Upper lobe of left lung (tissue), 6 donors: ENCODE results near the gene CPO. TPM values are rescaled to one million over a fixed set of nuclear protein-coding genes. Genes with fewer than 3 reads are reported as not detected.
"Not testable (repeated sequence)": the region's sequence is repeated elsewhere in the genome, so short reads cannot be mapped to it uniquely, and the experiment has no call there.

Experiments
- ATAC-seq, 2 donors: fragments of 200-7000 bp; cut with Tn5 transposase; one replicate each; pipeline ENCODE4 v1.9.1; 2022; ENCODE audit warnings: mild to moderate bottlenecking in 2 of 2, moderate library complexity in 2 of 2; ENCODE audit not compliant: low FRiP score in 2 of 2
- DNase-seq, 2 donors: peaks; one replicate each; pipeline ENCODE4 v3.0.0-alpha.2; 2019 to 2020
- H3K27ac ChIP-seq, 4 donors: fragments of 200-600 bp; sonication (generic); one replicate each; pipeline ENCODE4 v1.5.1; 2016 to 2019
- H3K27me3 ChIP-seq, 4 donors: fragments of 200-600 bp; sonication (generic); one replicate each; pipeline ENCODE4 v1.5.1; 2017 to 2019
- H3K36me3 ChIP-seq, 4 donors: fragments of 200-600 bp; sonication (generic); one replicate each; pipeline ENCODE4 v1.5.1; 2016 to 2019
- H3K4me1 ChIP-seq, 4 donors: fragments of 200-600 bp; sonication (generic); one replicate each; pipeline ENCODE4 v1.5.1; 2018 to 2019
- H3K4me3 ChIP-seq, 4 donors: fragments of 200-600 bp; sonication (generic); one replicate each; pipeline ENCODE4 v1.5.1; 2017 to 2019; ENCODE audit warnings: mild to moderate bottlenecking in 2 of 4, moderate library complexity in 1 of 4
- H3K9me3 ChIP-seq, 4 donors: fragments of 200-600 bp; sonication (generic); one replicate each; pipeline ENCODE4 v1.5.1; 2018 to 2019
- EP300 ChIP-seq, 4 donors: sonication (generic); formaldehyde crosslinking; IDR thresholded peaks; one replicate each; pipeline ENCODE4 v1.5.1; 2017; ENCODE audit warnings: antibody characterized with exemption in 4 of 4, control low read depth in 2 of 4
- POLR2A ChIP-seq, 4 donors: fragments of 450-650 bp; IDR thresholded peaks; one replicate each; pipeline ENCODE4 v1.5.1; 2016 to 2017; ENCODE audit warnings: antibody characterized with exemption in 4 of 4, mild to moderate bottlenecking in 2 of 4
- POLR2AphosphoS5 ChIP-seq, 2 donors: sonication (generic); formaldehyde crosslinking; IDR thresholded peaks; one replicate each; pipeline ENCODE4 v1.5.1; 2017; ENCODE audit warnings: antibody characterized with exemption in 2 of 2
- WGBS, 2 donors: methylation state at CpG; one replicate each; pipeline ENCODE4 v1.1.5; 2017 to 2018; 5-methylcytosine and 5-hydroxymethylcytosine counted together
- total RNA-seq, 6 donors: library from RNA; depleted of rRNA in 4 of 6; stranded (reverse); fragments of >200 nt in 4 of 6; gene quantifications; one replicate each; pipeline versions ENCODE4 v1.1.0 to v1.2.1, GENCODE V29; 2016 to 2021
- TF ChIP-seq, protein P1 (sequence below), 6 experiments: fragments of 450-650 bp in 4 of 6; fragments of 200-600 bp in 2 of 6; sonication (generic) in 2 of 6; IDR thresholded peaks; one replicate each; pipeline ENCODE4 v1.5.1; 2016 to 2019; ENCODE audit warnings: antibody characterized with exemption in 6 of 6
- donor health status: DM: no; HTN: no; CAD: no; lungs with moderate emphysema.
- donor health status: DM: no; HTN: yes; CAD: no; lungs with severe emphysema.

Gene CPO
- total RNA-seq, 6 donors from 2014 or later: not detected

DNA sequence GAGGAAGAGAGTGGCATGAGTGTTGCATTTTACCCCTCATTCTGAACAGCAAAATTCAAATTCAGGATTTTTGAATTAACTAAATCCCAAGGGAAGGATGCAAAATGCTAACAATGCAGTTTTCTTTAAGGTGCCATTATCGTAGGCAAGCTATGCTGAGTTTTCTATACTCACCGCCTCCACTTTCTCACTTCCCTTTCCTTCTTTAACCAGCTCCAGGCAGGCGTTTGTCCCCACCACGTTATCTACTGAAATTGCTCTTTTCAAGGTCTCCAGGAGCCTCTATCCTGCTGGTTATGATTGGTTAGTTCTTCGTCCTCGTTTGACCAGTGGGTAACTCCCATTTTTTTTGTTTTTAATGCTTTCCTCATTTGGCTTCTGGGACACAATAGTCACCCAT is 1.8 kb upstream of the CPO start:
- DNase-seq: no peak
- Histone ChIP-seq H3K4me1 (no peaks in the 10 kb centered on the region), H3K9me3 (no peaks in the 10 kb centered on the region), H3K27ac (no peak overlapping the region), H3K36me3 (no peaks in the 10 kb centered on the region), H3K4me3 (no peak overlapping the region), H3K27me3 (no peaks in the 10 kb centered on the region)
- no peak for ATAC-seq
- TF ChIP-seq POLR2AphosphoS5 (IDR thresholded peaks at IDR 0.05) (no peak), EP300 (IDR thresholded peaks at IDR 0.05) (no peak), POLR2A (IDR thresholded peaks at IDR 0.05) (no peak)
- TF ChIP-seq, protein P1, sequence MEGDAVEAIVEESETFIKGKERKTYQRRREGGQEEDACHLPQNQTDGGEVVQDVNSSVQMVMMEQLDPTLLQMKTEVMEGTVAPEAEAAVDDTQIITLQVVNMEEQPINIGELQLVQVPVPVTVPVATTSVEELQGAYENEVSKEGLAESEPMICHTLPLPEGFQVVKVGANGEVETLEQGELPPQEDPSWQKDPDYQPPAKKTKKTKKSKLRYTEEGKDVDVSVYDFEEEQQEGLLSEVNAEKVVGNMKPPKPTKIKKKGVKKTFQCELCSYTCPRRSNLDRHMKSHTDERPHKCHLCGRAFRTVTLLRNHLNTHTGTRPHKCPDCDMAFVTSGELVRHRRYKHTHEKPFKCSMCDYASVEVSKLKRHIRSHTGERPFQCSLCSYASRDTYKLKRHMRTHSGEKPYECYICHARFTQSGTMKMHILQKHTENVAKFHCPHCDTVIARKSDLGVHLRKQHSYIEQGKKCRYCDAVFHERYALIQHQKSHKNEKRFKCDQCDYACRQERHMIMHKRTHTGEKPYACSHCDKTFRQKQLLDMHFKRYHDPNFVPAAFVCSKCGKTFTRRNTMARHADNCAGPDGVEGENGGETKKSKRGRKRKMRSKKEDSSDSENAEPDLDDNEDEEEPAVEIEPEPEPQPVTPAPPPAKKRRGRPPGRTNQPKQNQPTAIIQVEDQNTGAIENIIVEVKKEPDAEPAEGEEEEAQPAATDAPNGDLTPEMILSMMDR (IDR thresholded peaks at IDR 0.05): no peak
- 75 to 84% methylated on average over 6 of the region's 6 CpGs for WGBS, 2 donors

DNA sequence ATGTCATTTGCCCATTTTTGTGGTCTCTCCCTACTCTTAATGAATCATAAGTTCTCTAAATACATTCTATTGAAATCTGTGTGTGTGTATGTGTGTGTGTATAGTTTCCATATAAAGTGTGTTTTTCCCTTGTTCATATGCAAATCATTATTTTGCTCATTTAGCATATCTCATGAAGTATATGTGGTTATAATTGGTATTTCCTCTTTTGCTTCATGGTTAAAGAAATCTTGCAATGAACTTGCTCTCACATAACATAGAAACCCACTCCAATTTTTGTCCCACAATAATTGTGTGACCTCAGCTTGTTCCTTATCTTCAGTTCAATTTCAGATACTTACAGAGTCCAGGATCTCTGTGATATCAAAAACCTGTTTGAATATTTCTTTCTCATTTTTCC is 1.2 kb downstream of the CPO start:
- no peak for ATAC-seq
- TF ChIP-seq POLR2A (IDR thresholded peaks at IDR 0.05) (no peak), POLR2AphosphoS5 (IDR thresholded peaks at IDR 0.05) (no peak), EP300 (IDR thresholded peaks at IDR 0.05) (no peak)
- TF ChIP-seq, protein P1 (IDR thresholded peaks at IDR 0.05): no peak

DNA sequence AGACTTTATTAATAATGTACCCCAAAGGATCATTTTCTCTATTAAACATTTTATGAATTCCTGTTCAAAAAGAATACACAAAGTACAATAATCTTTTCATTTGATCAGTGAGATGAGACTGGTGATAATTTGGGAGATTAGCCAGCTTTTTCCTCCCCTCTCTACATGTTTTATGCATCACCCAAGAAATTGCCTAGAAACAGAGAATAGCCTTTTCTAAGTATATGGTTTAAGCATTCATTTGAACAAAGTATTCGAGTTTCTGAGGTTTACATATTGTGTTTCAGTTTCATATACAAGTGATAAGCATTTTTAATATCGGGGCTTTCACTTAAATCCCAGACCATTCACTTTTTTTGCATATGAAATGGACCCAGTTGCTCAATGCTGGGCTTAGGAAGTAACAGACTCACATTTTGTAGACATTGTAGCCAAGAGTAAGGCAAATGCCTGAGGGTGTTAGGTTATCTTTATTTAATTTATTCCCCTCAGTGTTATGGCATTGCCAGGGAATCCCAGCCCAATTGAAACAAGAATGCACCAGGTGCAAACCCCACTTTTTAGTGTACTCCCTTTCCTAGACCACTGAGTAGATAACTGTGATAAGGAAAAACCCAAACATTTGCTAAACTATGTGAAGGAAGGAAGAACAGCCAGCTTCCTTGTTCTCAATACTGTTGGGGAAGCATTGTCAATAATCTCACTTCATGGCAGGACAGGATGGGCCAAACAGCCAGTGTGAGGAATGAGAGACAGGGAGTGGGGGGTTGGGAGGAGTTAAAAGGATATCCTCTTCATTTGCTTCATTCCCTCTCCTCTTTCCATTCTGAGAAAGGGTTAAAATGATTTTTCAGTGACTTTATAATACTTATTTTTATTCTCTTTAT is 3.5 kb downstream of the CPO start:
- no peak overlapping the region for H3K27ac ChIP-seq
- DNase-seq (no peak), ATAC-seq (no peak)
- H3K4me3 ChIP-seq: no peak overlapping the region
- no peak for TF ChIP-seq EP300 (IDR thresholded peaks at IDR 0.05)
- TF ChIP-seq, protein P1 (IDR thresholded peaks at IDR 0.05): no peak
- no peak for TF ChIP-seq POLR2A (IDR thresholded peaks at IDR 0.05)
- TF ChIP-seq POLR2AphosphoS5 (IDR thresholded peaks at IDR 0.05): no peak
- 64 to 76% methylated on average over 2 of the region's 2 CpGs for WGBS, 2 donors
- no peaks in the 10 kb centered on the region for H3K27me3 ChIP-seq
- no peaks in the 10 kb centered on the region for H3K4me1 ChIP-seq
- no peaks in the 10 kb centered on the region for H3K36me3 ChIP-seq
- no peaks in the 10 kb centered on the region for H3K9me3 ChIP-seq

More for the DNA sequence above, 1.2 kb downstream of the CPO start:
- no peaks in the 10 kb centered on the region for H3K36me3 ChIP-seq
- DNase-seq: no peak
- no peaks in the 10 kb centered on the region for H3K4me1 ChIP-seq
- H3K27me3 ChIP-seq: no peaks in the 10 kb centered on the region
- H3K4me3 ChIP-seq: no peak overlapping the region
- no peaks in the 10 kb centered on the region for H3K9me3 ChIP-seq
- no peak overlapping the region for H3K27ac ChIP-seq

DNA sequence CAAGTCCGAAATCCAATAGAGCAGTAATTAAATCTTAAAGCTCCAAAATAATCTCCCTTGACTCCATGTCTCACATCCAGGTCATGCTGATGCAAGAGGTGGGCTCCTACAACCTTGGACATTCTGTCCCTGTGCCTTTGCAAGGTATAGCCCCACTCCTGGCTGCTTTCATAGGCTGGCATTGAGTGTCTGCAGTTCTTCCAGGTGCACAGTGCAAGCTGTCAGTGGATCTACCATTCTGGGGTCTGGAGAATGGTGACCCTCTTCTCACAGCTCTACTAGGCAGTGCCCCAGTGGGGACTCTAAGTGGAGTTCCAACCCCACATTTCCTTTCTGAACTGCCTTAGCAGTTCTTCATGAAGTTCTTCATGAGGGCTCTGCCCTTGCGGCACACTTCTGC is 14.1 kb downstream of the CPO start:
- not testable (repeated sequence) for H3K4me1 ChIP-seq, H3K36me3 ChIP-seq, H3K9me3 ChIP-seq, ATAC-seq, H3K27me3 ChIP-seq, H3K4me3 ChIP-seq, H3K27ac ChIP-seq, DNase-seq
- 96% methylated on average over 2 of the region's 2 CpGs for WGBS, 2 donors

DNA sequence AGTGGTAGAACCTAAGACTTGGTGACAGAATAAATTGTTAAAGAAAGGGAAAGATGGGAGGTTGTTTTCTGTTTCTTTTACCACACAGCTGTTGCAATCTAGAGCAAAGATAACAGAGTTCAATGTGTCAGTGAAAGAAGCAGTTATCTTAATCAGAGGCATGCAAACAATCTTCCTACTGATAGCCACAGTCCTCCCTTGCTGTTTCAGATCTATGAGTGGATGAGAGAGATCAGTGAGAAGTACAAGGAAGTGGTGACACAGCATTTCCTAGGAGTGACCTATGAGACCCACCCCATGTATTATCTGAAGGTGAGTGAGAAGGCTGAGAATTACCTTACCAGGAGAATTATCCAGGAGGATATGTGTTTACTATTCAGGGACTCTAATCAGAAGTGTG is 15.9 kb downstream of the CPO start:
- TF ChIP-seq POLR2A (IDR thresholded peaks at IDR 0.05): no peak
- TF ChIP-seq, protein P1 (IDR thresholded peaks at IDR 0.05): no peak
- no peak for TF ChIP-seq POLR2AphosphoS5 (IDR thresholded peaks at IDR 0.05)
- TF ChIP-seq EP300 (IDR thresholded peaks at IDR 0.05): no peak
- DNase-seq: no peak
- no peak overlapping the region for H3K4me3 ChIP-seq
- ATAC-seq: no peak
- H3K36me3 ChIP-seq: no peaks in the 10 kb centered on the region
- H3K9me3 ChIP-seq: peaks cover 0 to 4% (median 0%) of the 10 kb centered on the region in 4 donors
- no peaks in the 10 kb centered on the region for H3K4me1 ChIP-seq
- H3K27me3 ChIP-seq: no peaks in the 10 kb centered on the region
- H3K27ac ChIP-seq: no peak overlapping the region
